Hepatocyte (in vitro differentiated cells): Measurements from ENCODE around the gene GPR78. TPM values are rescaled to one million over a fixed set of nuclear protein-coding genes. Genes with fewer than 3 reads are reported as not detected.

Source experiments
- DNase-seq: peaks from one replicate; pipeline ENCODE4 v3.0.0-alpha.2; 2016; ENCODE audit warnings: low spot score
- H2AFZ ChIP-seq: fragments of 200-600 bp; sonication (generic); 2 replicates; pipeline ENCODE4 v1.6.0; 2016; ENCODE audit warnings: antibody characterized with exemption, mild to moderate bottlenecking
- H3K27ac ChIP-seq: fragments of 200-600 bp; sonication (generic); 2 replicates; pipeline ENCODE4 v1.5.1; 2016; ENCODE audit warnings: mild to moderate bottlenecking
- H3K27me3 ChIP-seq: fragments of 200-600 bp; sonication (generic); 2 replicates; pipeline ENCODE4 v1.6.1; 2016
- H3K36me3 ChIP-seq: fragments of 200-600 bp; sonication (generic); replicated peaks from 2 replicates; pipeline ENCODE4 v1.5.1; 2016; ENCODE audit warnings: low read depth; ENCODE audit not compliant: insufficient read depth
- H3K4me1 ChIP-seq: fragments of 200-600 bp; sonication (generic); 2 replicates; pipeline ENCODE4 v1.5.1; 2016; ENCODE audit warnings: mild to moderate bottlenecking, moderate library complexity; ENCODE audit not compliant: insufficient read depth
- H3K4me2 ChIP-seq: fragments of 200-600 bp; sonication (generic); 2 replicates; pipeline ENCODE4 v1.6.0; 2016
- H3K4me3 ChIP-seq: fragments of 200-600 bp; sonication (generic); 2 replicates; pipeline ENCODE4 v1.5.1; 2016; ENCODE audit warnings: mild to moderate bottlenecking
- H3K79me2 ChIP-seq: fragments of 200-600 bp; sonication (generic); 2 replicates; pipeline ENCODE4 v1.6.0; 2017; ENCODE audit warnings: mild to moderate bottlenecking
- H3K9me2 ChIP-seq: fragments of 200-600 bp; sonication (generic); replicated peaks from 2 replicates; pipeline ENCODE4 v1.6.0; 2017; ENCODE audit warnings: mild to moderate bottlenecking; ENCODE audit not compliant: insufficient read depth
- H3K9me3 ChIP-seq: fragments of 200-600 bp; sonication (generic); 2 replicates; pipeline ENCODE4 v1.5.1; 2016; ENCODE audit warnings: low read depth, mild to moderate bottlenecking
- H4K20me1 ChIP-seq: fragments of 200-600 bp; sonication (generic); 2 replicates; pipeline ENCODE4 v1.6.0; 2016; ENCODE audit warnings: mild to moderate bottlenecking; ENCODE audit not compliant: insufficient read depth, poor library complexity, severe bottlenecking
- EZH2 ChIP-seq: fragments of 200-600 bp; sonication (generic); IDR thresholded peaks from 2 replicates; pipeline ENCODE4 v1.6.1; 2016; ENCODE audit warnings: antibody characterized with exemption, mild to moderate bottlenecking, borderline replicate concordance
- EZH2phosphoT487 ChIP-seq: fragments of 200-600 bp; sonication (generic); IDR thresholded peaks from one replicate; pipeline ENCODE4 v1.6.1; 2018; ENCODE audit warnings: antibody characterized with exemption, mild to moderate bottlenecking, low read depth, moderate library complexity; ENCODE audit not compliant: unreplicated experiment, severe bottlenecking
- WGBS: methylation state at CpG from one replicate; pipeline ENCODE4 v1.1.6; 2016; ENCODE audit warnings: low lambda C conversion rate; ENCODE audit errors: missing lambda C conversion rate; 5-methylcytosine and 5-hydroxymethylcytosine counted together
- polyA plus RNA-seq: library from polyadenylated mRNA; unstranded; fragments of >200 nt; fragmentation: Nextera tagmentation; extraction: Ambion mirVana; gene quantifications from 2 replicates; pipeline ENCODE4 v1.2.1, GENCODE V29; 2016
- total RNA-seq: library from RNA; depleted of rRNA; stranded (reverse); fragments of >200 nt; gene quantifications from 2 replicates; pipeline ENCODE4 v1.2.3, GENCODE V29; 2014
- TF ChIP-seq, protein P1 (sequence below): fragments of 200-600 bp; sonication (generic); IDR thresholded peaks from 2 replicates; pipeline ENCODE4 v1.5.1; 2016; ENCODE audit warnings: antibody characterized with exemption, mild to moderate bottlenecking; ENCODE audit not compliant: poor library complexity

GPR78 gene
- total and polyA plus RNA-seq, 2 experiments from 2014 or later: 0.28 to 1.0 TPM

DNA sequence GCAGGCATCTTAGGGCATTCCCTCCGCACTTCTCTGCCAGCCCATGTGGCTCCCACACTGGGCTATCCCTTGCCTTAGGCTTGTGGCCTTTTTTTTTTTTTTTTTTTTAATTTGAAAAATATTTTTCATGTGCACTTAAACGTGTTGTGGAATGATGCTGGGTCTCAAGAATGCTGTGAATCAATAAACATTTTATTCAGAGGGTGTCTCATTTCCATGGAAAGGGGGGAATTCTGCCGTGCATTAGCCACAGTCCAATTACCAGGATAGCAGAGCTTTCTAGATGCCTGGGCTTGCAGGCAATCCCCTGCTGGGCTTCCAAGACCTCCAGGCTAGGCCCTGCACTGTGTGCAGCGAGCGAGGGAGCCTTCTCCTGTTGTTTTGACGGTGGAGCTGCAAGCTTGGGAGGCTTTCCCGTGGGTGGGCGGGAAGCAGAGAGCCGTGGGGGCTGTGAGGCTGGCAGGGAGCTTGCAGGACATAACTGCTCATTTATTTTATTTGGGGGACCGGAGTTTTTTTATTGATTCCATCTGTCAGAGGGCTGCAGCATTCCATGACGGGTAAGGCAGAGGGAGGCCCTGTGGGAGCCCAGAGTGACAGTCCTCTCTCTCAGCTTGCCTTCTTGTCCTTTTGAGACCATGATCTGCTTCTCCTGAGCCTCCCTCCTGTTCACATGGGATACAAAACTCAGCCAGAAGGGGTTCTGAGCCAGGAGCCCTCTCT, 9.8 kb downstream of the GPR78 start:
- Histone ChIP-seq H3K27ac (no peak overlapping the region), H3K9me2 (no peaks in the 10 kb centered on the region), H3K9me3 (no peaks in the 10 kb centered on the region), H2AFZ (no peak overlapping the region), H3K4me3 (no peak overlapping the region), H4K20me1 (peaks cover 1% of the 10 kb centered on the region), H3K4me2 (no peak overlapping the region), H3K4me1 (peaks cover 19% of the 10 kb centered on the region), H3K79me2 (peaks cover under 1% of the 10 kb centered on the region), H3K36me3 (no peaks in the 10 kb centered on the region), H3K27me3 (peaks cover 23% of the 10 kb centered on the region)
- 46% methylated on average over 11 of the region's 11 CpGs for WGBS
- TF ChIP-seq EZH2phosphoT487: no peak
- TF ChIP-seq, protein P1, sequence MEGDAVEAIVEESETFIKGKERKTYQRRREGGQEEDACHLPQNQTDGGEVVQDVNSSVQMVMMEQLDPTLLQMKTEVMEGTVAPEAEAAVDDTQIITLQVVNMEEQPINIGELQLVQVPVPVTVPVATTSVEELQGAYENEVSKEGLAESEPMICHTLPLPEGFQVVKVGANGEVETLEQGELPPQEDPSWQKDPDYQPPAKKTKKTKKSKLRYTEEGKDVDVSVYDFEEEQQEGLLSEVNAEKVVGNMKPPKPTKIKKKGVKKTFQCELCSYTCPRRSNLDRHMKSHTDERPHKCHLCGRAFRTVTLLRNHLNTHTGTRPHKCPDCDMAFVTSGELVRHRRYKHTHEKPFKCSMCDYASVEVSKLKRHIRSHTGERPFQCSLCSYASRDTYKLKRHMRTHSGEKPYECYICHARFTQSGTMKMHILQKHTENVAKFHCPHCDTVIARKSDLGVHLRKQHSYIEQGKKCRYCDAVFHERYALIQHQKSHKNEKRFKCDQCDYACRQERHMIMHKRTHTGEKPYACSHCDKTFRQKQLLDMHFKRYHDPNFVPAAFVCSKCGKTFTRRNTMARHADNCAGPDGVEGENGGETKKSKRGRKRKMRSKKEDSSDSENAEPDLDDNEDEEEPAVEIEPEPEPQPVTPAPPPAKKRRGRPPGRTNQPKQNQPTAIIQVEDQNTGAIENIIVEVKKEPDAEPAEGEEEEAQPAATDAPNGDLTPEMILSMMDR: no peak
- no peak for TF ChIP-seq EZH2
- no peak for DNase-seq

DNA sequence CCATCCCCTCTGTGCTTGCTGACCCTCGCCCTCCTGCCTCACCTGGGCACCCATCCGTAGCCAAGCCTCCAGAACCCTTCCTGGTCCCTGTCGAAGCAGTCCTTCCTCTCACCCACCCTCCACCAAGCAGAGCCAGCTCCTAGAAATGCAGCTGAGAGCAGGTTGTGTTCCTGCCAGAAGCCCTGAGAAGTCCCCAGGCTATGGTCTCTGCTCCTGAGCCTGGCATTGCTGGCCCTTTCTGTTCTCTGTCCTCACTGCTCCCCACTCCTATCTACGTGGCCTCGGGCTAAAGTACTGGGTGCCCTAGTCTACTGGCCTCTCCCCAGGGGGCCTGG, 10.3 kb downstream of the GPR78 start:
- Histone ChIP-seq H4K20me1 (peaks cover 5% of the 10 kb centered on the region), H3K4me3 (no peak overlapping the region), H3K27ac (no peak overlapping the region), H3K27me3 (peaks cover 23% of the 10 kb centered on the region), H3K36me3 (no peaks in the 10 kb centered on the region), H3K79me2 (peaks cover 2% of the 10 kb centered on the region), H3K9me2 (no peaks in the 10 kb centered on the region), H2AFZ (no peak overlapping the region), H3K4me1 (peaks cover 24% of the 10 kb centered on the region), H3K9me3 (no peaks in the 10 kb centered on the region), H3K4me2 (no peak overlapping the region)
- DNase-seq: no peak
- no peak for TF ChIP-seq EZH2
- TF ChIP-seq EZH2phosphoT487: no peak
- TF ChIP-seq, protein P1: no peak
- 92% methylated on average over 5 of the region's 5 CpGs for WGBS

DNA sequence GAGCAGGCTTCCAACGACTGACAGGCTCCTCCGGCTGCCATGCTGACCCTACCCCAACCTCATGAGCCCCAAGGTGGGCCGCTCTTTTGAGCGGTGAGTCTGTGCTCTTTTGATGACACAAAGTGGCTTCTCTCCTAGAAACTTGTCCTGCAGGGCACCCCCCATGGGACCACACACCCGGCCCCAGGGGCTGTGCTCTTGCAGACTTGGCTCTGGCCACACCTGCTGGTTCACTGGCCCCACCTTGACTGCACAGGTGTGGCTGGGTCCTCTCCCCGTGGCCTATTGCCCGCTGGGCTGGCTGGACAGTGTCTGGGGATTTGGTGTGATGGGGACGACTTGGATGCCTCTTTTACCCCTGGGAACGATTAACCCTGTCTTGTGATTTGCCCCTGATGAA, 10.9 kb downstream of the GPR78 start:
- H3K9me2 ChIP-seq: no peaks in the 10 kb centered on the region
- H3K27me3 ChIP-seq: peaks cover 23% of the 10 kb centered on the region
- DNase-seq: no peak
- H3K9me3 ChIP-seq: no peaks in the 10 kb centered on the region
- H3K36me3 ChIP-seq: no peaks in the 10 kb centered on the region
- peaks cover 25% of the 10 kb centered on the region for H3K4me1 ChIP-seq
- TF ChIP-seq EZH2phosphoT487: no peak
- TF ChIP-seq EZH2: no peak
- TF ChIP-seq, protein P1: no peak
- H3K27ac ChIP-seq: no peak overlapping the region
- H3K79me2 ChIP-seq: peaks cover 2% of the 10 kb centered on the region
- WGBS: 84% methylated on average over 9 of the region's 9 CpGs
- no peak overlapping the region for H3K4me2 ChIP-seq
- no peak overlapping the region for H3K4me3 ChIP-seq
- H4K20me1 ChIP-seq: peaks cover 5% of the 10 kb centered on the region
- H2AFZ ChIP-seq: no peak overlapping the region
